Thyroid gland (tissue), 4 donors: ENCODE data around the gene SH3RF1. TPM values are rescaled to one million over a fixed set of nuclear protein-coding genes. Genes with fewer than 3 reads are reported as not detected.

Source experiments
- DNase-seq, 2 donors: peaks; one replicate each; pipeline ENCODE4 v3.0.0-alpha.2; 2019
- H3K27ac ChIP-seq, 3 donors: fragments of 200-600 bp; sonication (generic); 1 replicate in 2 of 3; 2 replicates in 1 of 3; pipeline ENCODE4 v1.5.1; 2016 to 2019; ENCODE audit warnings: mild to moderate bottlenecking in 1 of 3, moderate library complexity in 1 of 3
- H3K27me3 ChIP-seq: fragments of 200-600 bp; sonication (generic); one replicate; pipeline ENCODE4 v1.5.1; 2019
- H3K36me3 ChIP-seq, 2 donors: fragments of 200-600 bp; sonication (generic); one replicate each; pipeline ENCODE4 v1.5.1; 2016 to 2019
- H3K4me1 ChIP-seq, 2 donors: fragments of 200-600 bp; sonication (generic); one replicate each; pipeline ENCODE4 v1.5.1; 2017 to 2019
- H3K4me3 ChIP-seq, 3 donors: fragments of 200-600 bp; sonication (generic); replicated peaks in 1 of 3; 1 replicate in 2 of 3; 2 replicates in 1 of 3; pipeline ENCODE4 v1.5.1; 2016; ENCODE audit warnings: mild to moderate bottlenecking in 1 of 3
- H3K9me3 ChIP-seq: fragments of 200-600 bp; sonication (generic); one replicate; pipeline ENCODE4 v1.5.1; 2017
- CTCF ChIP-seq, 6 experiments: fragments of 200-600 bp in 3 of 6; fragments of 450-650 bp in 3 of 6; sonication (generic) in 3 of 6; IDR thresholded peaks; one replicate each; pipeline ENCODE4 v1.5.1; 2016 to 2019; ENCODE audit warnings: antibody characterized with exemption in 6 of 6, mild to moderate bottlenecking in 2 of 6, inconsistent platforms in 1 of 6, moderate library complexity in 1 of 6
- POLR2A ChIP-seq, 2 donors: fragments of 450-650 bp; IDR thresholded peaks; one replicate each; pipeline ENCODE4 v1.6.1; 2017; ENCODE audit warnings: antibody characterized with exemption in 2 of 2, mild to moderate bottlenecking in 2 of 2, moderate library complexity in 1 of 2
- WGBS, 2 donors: methylation state at CpG; one replicate each; pipeline ENCODE4 v1.1.5; 2017; 5-methylcytosine and 5-hydroxymethylcytosine counted together
- intact Hi-C: fragments of 100-400 bp; cut with DNase I; formaldehyde crosslinking; loops from one replicate; pipeline ENCODE4 v1.15.1; 2023
- total RNA-seq, 4 donors: library from RNA; depleted of rRNA; stranded (reverse); fragments of >200 nt; gene quantifications; one replicate each; pipeline ENCODE4 v1.2.3, GENCODE V29; 2016

Gene SH3RF1
- total RNA-seq, 4 donors from 2014 or later: 29.0 to 41.7 (median 32.5) TPM

GRCh38 chr4:169249214-169249973 lies 21.4 kb downstream of the SH3RF1 start:
- TF ChIP-seq CTCF (IDR thresholded peaks at IDR 0.05) (no peak), POLR2A (IDR thresholded peaks at IDR 0.05) (no peak)
- Histone ChIP-seq H3K36me3 (no peaks in the 10 kb centered on the region), H3K27me3 (no peaks in the 10 kb centered on the region), H3K4me1 (peaks cover 68 to 81% of the 10 kb centered on the region in 2 donors), H3K9me3 (no peaks in the 10 kb centered on the region), H3K4me3 (no peak overlapping the region), H3K27ac (peak overlapping the region; percentile 2 to 68 (median 42))
- 78 to 79% methylated on average over 6 of the region's 6 CpGs for WGBS, 2 donors
- DNase-seq: no peak
- intact Hi-C loops: no loop called here

GRCh38 chr4:169248645-169249044 lies 22.1 kb downstream of the SH3RF1 start:
- no peaks in the 10 kb centered on the region for H3K36me3 ChIP-seq

GRCh38 chr4:169246957-169247396 lies 23.8 kb downstream of the SH3RF1 start:
- 86 to 88% methylated on average over 2 of the region's 2 CpGs for WGBS, 2 donors
- intact Hi-C loops: no loop called here
- no peak for DNase-seq
- H3K36me3 ChIP-seq: no peaks in the 10 kb centered on the region
- no peak overlapping the region for H3K4me3 ChIP-seq
- H3K27ac ChIP-seq: peak overlapping the region; percentile 21 to 68 (median 60)
- H3K4me1 ChIP-seq: peaks cover 50 to 77% of the 10 kb centered on the region in 2 donors
- H3K9me3 ChIP-seq: no peaks in the 10 kb centered on the region
- no peak for TF ChIP-seq POLR2A (IDR thresholded peaks at IDR 0.05)
- TF ChIP-seq CTCF (IDR thresholded peaks at IDR 0.05): no peak
- no peaks in the 10 kb centered on the region for H3K27me3 ChIP-seq

More at GRCh38 chr4:169248645-169249044, 22.1 kb downstream of the SH3RF1 start:
- Histone ChIP-seq H3K9me3 (no peaks in the 10 kb centered on the region), H3K4me1 (peaks cover 66 to 81% of the 10 kb centered on the region in 2 donors), H3K4me3 (no peak overlapping the region), H3K27ac (peak overlapping the region; percentile 2 to 68 (median 42)), H3K27me3 (no peaks in the 10 kb centered on the region)
- DNase-seq: peak; percentile 61 to 71
- no peak for TF ChIP-seq CTCF (IDR thresholded peaks at IDR 0.05)
- no peak for TF ChIP-seq POLR2A (IDR thresholded peaks at IDR 0.05)
- 58 to 65% methylated on average over 8 of the region's 8 CpGs for WGBS, 2 donors
- intact Hi-C loops: no loop called here

- H3K9me3 ChIP-seq: no peaks in the 10 kb centered on the region
- 20 to 48% methylated on average over 3 of the region's 3 CpGs for WGBS, 2 donors
- H3K4me3 ChIP-seq: no peak overlapping the region
- H3K36me3 ChIP-seq: no peaks in the 10 kb centered on the region
- DNase-seq: no peak
- H3K27ac ChIP-seq: peak overlapping the region in 2 of 3 donors; percentile 60 to 68
- intact Hi-C loops: no loop called here
- H3K4me1 ChIP-seq: peaks cover 45 to 76% of the 10 kb centered on the region in 2 donors
- no peak for TF ChIP-seq CTCF (IDR thresholded peaks at IDR 0.05)
- TF ChIP-seq POLR2A (IDR thresholded peaks at IDR 0.05): no peak
- H3K27me3 ChIP-seq: no peaks in the 10 kb centered on the region
Measured at GRCh38 chr4:169246279-169246678, 24.5 kb downstream of the SH3RF1 start.

- no peak overlapping the region for H3K4me3 ChIP-seq
- no peaks in the 10 kb centered on the region for H3K9me3 ChIP-seq
- DNase-seq: no peak
- TF ChIP-seq POLR2A (IDR thresholded peaks at IDR 0.05) (no peak), CTCF (IDR thresholded peaks at IDR 0.05) (no peak)
- WGBS, 2 donors: 83 to 92% methylated on average over 2 of the region's 2 CpGs
- peak overlapping the region in 1 of 3 donors; percentile 68 for H3K27ac ChIP-seq
- peaks cover 39 to 73% of the 10 kb centered on the region in 2 donors for H3K4me1 ChIP-seq
- H3K36me3 ChIP-seq: no peaks in the 10 kb centered on the region
- intact Hi-C loops: no loop called here
- H3K27me3 ChIP-seq: no peaks in the 10 kb centered on the region
Measured at GRCh38 chr4:169245061-169245460, 25.7 kb downstream of the SH3RF1 start.
